HepG2 (cell line): ENCODE data around the gene PTPN18. TPM values are rescaled to one million over a fixed set of nuclear protein-coding genes. Genes with fewer than 3 reads are reported as not detected.
A peak's percentile ranks its signal among the peaks of the same experiment; 100 is the strongest.

Source experiments
- ATAC-seq: fragments of 200-7000 bp; cut with Tn5 transposase; 3 replicates; pipeline ENCODE4 v1.9.1; 2020; ENCODE audit warnings: mild to moderate bottlenecking, moderate library complexity
- BruUV-seq: library from RNA; stranded (reverse); fragments of 400-500 nt; replicated peaks from 2 replicates; lab custom pipeline; 2021; lab: Mats Ljungman, UMichigan
- CTCF ChIA-PET: fragments of 300-600 bp; formaldehyde crosslinking; extraction: SDS; loops from one replicate; lab custom pipeline; 2021; ENCODE audit warnings: low total read pairs, inconsistent platforms, low intra/inter-chr PET ratio; lab: Yijun Ruan, JAX
- POLR2A ChIA-PET: fragments of 350-600 bp; sonication (Branson Sonifier 250); formaldehyde crosslinking; loops from one replicate; lab custom pipeline; 2020; ENCODE audit warnings: antibody characterized with exemption, inconsistent platforms; lab: Yijun Ruan, JAX
- DNase-seq: peaks from one replicate; pipeline ENCODE4 v3.0.0-alpha.2; 2015; ENCODE audit warnings: low spot score
- FAIRE-seq: peaks from 3 replicates; lab custom pipeline; 2011; peaks lifted over from hg19 to GRCh38; lab: Jason Lieb, UNC
- H2AFZ ChIP-seq: one replicate; pipeline ENCODE4 v1.6.1; 2011; ENCODE audit warnings: low read length, inconsistent platforms
- H3K27ac ChIP-seq: fragments of 300-600 bp; 3 replicates; pipeline ENCODE4 v1.8.0; 2011; ENCODE audit warnings: mixed run types, mild to moderate bottlenecking, mixed read lengths, low read length, inconsistent platforms; ENCODE audit not compliant: insufficient read depth; ENCODE audit errors: extremely low read length
- H3K27me3 ChIP-seq, 2 experiments: fragments of 200-600 bp in 1 of 2; 2 replicates in 1 of 2; 3 replicates in 1 of 2; pipeline versions ENCODE4 v1.6.0 to v1.8.0; 2011; ENCODE audit warnings: low read length in 2 of 2, mild to moderate bottlenecking in 2 of 2, moderate library complexity in 2 of 2, inconsistent platforms in 1 of 2; ENCODE audit not compliant: insufficient read depth in 2 of 2, control insufficient read depth in 1 of 2
- H3K36me3 ChIP-seq, 2 experiments: fragments of 200-600 bp in 1 of 2; replicated peaks in 1 of 2; 2 replicates in 1 of 2; 3 replicates in 1 of 2; pipeline versions ENCODE4 v1.5.1 to v1.8.0; 2011; ENCODE audit warnings: low read length in 2 of 2, inconsistent platforms in 1 of 2; ENCODE audit not compliant: insufficient read depth in 2 of 2, control insufficient read depth in 1 of 2
- H3K4me1 ChIP-seq: 2 replicates; pipeline ENCODE4 v1.5.1; 2012; ENCODE audit warnings: low read length, inconsistent platforms; ENCODE audit not compliant: insufficient read depth
- H3K4me2 ChIP-seq: 2 replicates; pipeline ENCODE4 v1.6.0; 2011; ENCODE audit warnings: low read depth, low read length, inconsistent platforms
- H3K4me3 ChIP-seq, 3 experiments: fragments of 200-600 bp in 1 of 3; sonication (generic), shearing (Covaris generic) in 1 of 3; replicated peaks in 1 of 3; 2 replicates each; pipeline ENCODE4 v1.5.1; 2011 to 2016; ENCODE audit warnings: low read length in 3 of 3, inconsistent platforms in 2 of 3, low read depth in 2 of 3, mild to moderate bottlenecking in 2 of 3, control low read depth in 1 of 3, mixed read lengths in 1 of 3; ENCODE audit not compliant: insufficient read depth in 1 of 3
- H3K79me2 ChIP-seq: one replicate; pipeline ENCODE4 v1.6.1; 2011; ENCODE audit warnings: low read length, inconsistent platforms; ENCODE audit not compliant: insufficient read depth
- H3K9ac ChIP-seq: 2 replicates; pipeline ENCODE4 v1.6.0; 2011; ENCODE audit warnings: mild to moderate bottlenecking, low read depth, low read length, inconsistent platforms; ENCODE audit not compliant: insufficient read depth
- H3K9me3 ChIP-seq: 2 replicates; pipeline ENCODE4 v1.5.1; 2012; ENCODE audit warnings: mild to moderate bottlenecking, low read length
- H4K20me1 ChIP-seq: 2 replicates; pipeline ENCODE4 v1.6.0; 2011; ENCODE audit warnings: inconsistent platforms, mild to moderate bottlenecking, low read length, moderate library complexity; ENCODE audit not compliant: insufficient read depth
- ARNTL ChIP-seq: sonication (generic); formaldehyde crosslinking; IDR thresholded peaks from 2 replicates; pipeline ENCODE4 v1.4.0; 2020; ENCODE audit warnings: mild to moderate bottlenecking, missing genetic modification reagents
- CHCHD3 ChIP-seq: sonication (generic); formaldehyde crosslinking; IDR thresholded peaks from 2 replicates; pipeline ENCODE4 v1.8.0; 2022; ENCODE audit warnings: mild to moderate bottlenecking, missing genetic modification reagents, moderate library complexity
- JARID2 ChIP-seq: sonication (generic); formaldehyde crosslinking; IDR thresholded peaks from 2 replicates; pipeline ENCODE4 v1.8.1; 2023; ENCODE audit warnings: missing genetic modification reagents, inconsistent platforms; ENCODE audit not compliant: insufficient replicate concordance
- MEIS2 ChIP-seq: sonication (generic); formaldehyde crosslinking; IDR thresholded peaks from 2 replicates; pipeline ENCODE4 v1.9.0; 2021; ENCODE audit warnings: mild to moderate bottlenecking, missing genetic modification reagents
- PHF8 ChIP-seq: sonication (generic); formaldehyde crosslinking; IDR thresholded peaks from 2 replicates; pipeline ENCODE4 v1.5.0; 2020; ENCODE audit warnings: missing genetic modification reagents
- SAP130 ChIP-seq: IDR thresholded peaks from 2 replicates; pipeline ENCODE4 v1.6.1; 2016; ENCODE audit warnings: low read depth
- SP5 ChIP-seq: IDR thresholded peaks from 2 replicates; pipeline ENCODE4 v1.6.1; 2016; ENCODE audit warnings: low read depth, borderline replicate concordance
- TARDBP ChIP-seq: sonication (generic); formaldehyde crosslinking; IDR thresholded peaks from 2 replicates; pipeline ENCODE4 v1.8.0; 2022; ENCODE audit warnings: mild to moderate bottlenecking, missing genetic modification reagents
- TEAD3 ChIP-seq: optimal IDR thresholded peaks from 2 replicates; pipeline ENCODE3; 2016; ENCODE audit warnings: borderline replicate concordance
- ZMYM2 ChIP-seq: sonication (generic); formaldehyde crosslinking; IDR thresholded peaks from 2 replicates; pipeline ENCODE4 v1.8.0; 2022; ENCODE audit warnings: mild to moderate bottlenecking, missing genetic modification reagents
- ZMYM3 ChIP-seq: sonication (generic); formaldehyde crosslinking; IDR thresholded peaks from 2 replicates; pipeline ENCODE4 v1.5.1; 2020; ENCODE audit warnings: mild to moderate bottlenecking, missing genetic modification reagents
- ZNF367 ChIP-seq: sonication (generic); formaldehyde crosslinking; IDR thresholded peaks from 2 replicates; pipeline ENCODE4 v1.4.0; 2020; ENCODE audit warnings: missing genetic modification reagents, borderline replicate concordance
- ZNF430 ChIP-seq: sonication (generic); formaldehyde crosslinking; IDR thresholded peaks from 2 replicates; pipeline ENCODE4 v1.9.0; 2021; ENCODE audit warnings: mild to moderate bottlenecking, missing genetic modification reagents
- ZNF460 ChIP-seq: sonication (generic); formaldehyde crosslinking; IDR thresholded peaks from 2 replicates; pipeline ENCODE4 v1.5.1; 2020; ENCODE audit warnings: missing genetic modification reagents, mild to moderate bottlenecking, borderline replicate concordance
- ZSCAN12 ChIP-seq: sonication (generic); formaldehyde crosslinking; IDR thresholded peaks from 2 replicates; pipeline ENCODE4 v1.9.0; 2021; ENCODE audit warnings: mild to moderate bottlenecking, missing genetic modification reagents
- WGBS: methylation state at CpG from one replicate; pipeline ENCODE4 v1.1.6; 2017; ENCODE audit warnings: low lambda C conversion rate; 5-methylcytosine and 5-hydroxymethylcytosine counted together
- in situ Hi-C: cut with HindIII; loops from 2 replicates; pipeline ENCODE4 v1.10.0; 2017; ENCODE audit warnings: low pct_unique_long_range_greater_than_20kb; ENCODE audit not compliant: extremely low pct_ligation_motif_present
- intact Hi-C: fragments of 100-400 bp; cut with micrococcal nuclease; formaldehyde crosslinking; loops from one replicate; pipeline ENCODE4 v1.10.0; 2022; ENCODE audit not compliant: unreplicated experiment
- polyA plus RNA-seq, 8 experiments: library from polyadenylated mRNA; depleted of rRNA in 3 of 8; stranded (reverse) in 7 of 8; unstranded in 1 of 8; fragments of >200 nt; fragmentation: Illumina TruSeq in 4 of 8; extraction: Trizol in 4 of 8; gene quantifications; 2 replicates each; pipeline versions ENCODE4 v1.2.1 to v1.2.3, GENCODE V29; 2011 to 2016; ENCODE audit warnings: low read depth in 4 of 8, missing spikeins in 1 of 8, mixed read lengths in 1 of 8; ENCODE audit not compliant: insufficient read depth in 1 of 8
- total RNA-seq, 5 experiments: library from RNA; depleted of rRNA; stranded (reverse); fragments of >200 nt; fragmentation: Illumina TruSeq; extraction: Trizol; gene quantifications; 2 replicates each; pipeline ENCODE4 v1.2.3, GENCODE V29; 2016; ENCODE audit warnings: low read depth in 1 of 5
- TF ChIP-seq, protein P1 (sequence below): sonication (generic); formaldehyde crosslinking; IDR thresholded peaks from 2 replicates; pipeline ENCODE4 v1.5.1; 2020; ENCODE audit warnings: missing genetic modification reagents, mild to moderate bottlenecking, borderline replicate concordance
- TF ChIP-seq, protein P2 (sequence below): sonication (generic); formaldehyde crosslinking; IDR thresholded peaks from 2 replicates; pipeline ENCODE4 v1.8.1; 2023; ENCODE audit warnings: mild to moderate bottlenecking, missing genetic modification reagents
- TF ChIP-seq, protein P3 (sequence below): IDR thresholded peaks from 2 replicates; pipeline ENCODE4 v1.6.1; 2012; ENCODE audit warnings: inconsistent platforms
- TF ChIP-seq, protein P4 (sequence below): sonication (generic); formaldehyde crosslinking; IDR thresholded peaks from 2 replicates; pipeline ENCODE4 v1.5.0; 2020; ENCODE audit warnings: mild to moderate bottlenecking, missing genetic modification reagents

Gene PTPN18
- total and polyA plus RNA-seq, 2 of the 13 experiments (the other 11 are each of a cell fraction or from before 2014, with no cell fraction given) = 14.8 to 39.6 TPM

DNA sequence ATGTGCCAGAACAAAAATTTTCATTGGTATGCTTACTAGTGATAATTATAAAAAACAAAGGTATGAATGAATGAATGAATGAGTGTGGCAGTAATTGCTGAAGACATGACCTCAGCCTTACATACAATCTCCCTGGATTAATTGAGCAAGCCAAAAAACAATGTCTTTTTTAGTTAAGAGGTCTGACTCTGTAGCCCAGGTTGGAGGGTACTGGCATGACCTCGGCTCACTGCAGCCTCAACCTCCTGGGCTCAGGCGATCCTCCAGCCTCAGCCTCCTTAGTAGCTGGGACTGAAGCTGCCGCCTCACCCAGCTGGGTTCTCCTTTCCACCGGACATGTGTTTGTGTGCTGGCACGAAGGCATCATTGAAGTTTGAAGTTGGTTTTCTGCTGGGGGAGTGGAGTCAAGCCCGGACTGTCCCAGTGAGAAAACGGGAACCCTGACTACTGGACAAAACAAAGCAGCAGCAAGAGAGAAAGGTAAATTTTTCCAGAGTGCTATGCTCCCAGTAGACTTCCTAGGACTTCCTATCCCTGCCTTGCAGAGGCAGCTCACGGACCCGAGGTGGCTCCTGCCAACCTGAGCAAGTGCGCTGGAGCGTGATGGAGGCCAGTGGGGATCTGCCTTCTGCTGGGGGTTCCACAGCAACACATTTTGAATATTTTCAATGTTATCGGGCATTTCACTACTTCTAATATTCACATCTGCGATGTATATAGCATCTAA lies 19.5 kb upstream of the PTPN18 start:
- peak overlapping the region; percentile 25 for H3K9ac ChIP-seq
- in situ Hi-C loops = loop anchor here (10.0 kb wide), 2 partner anchors 182 to 402 kb away; no protein-coding TSS in a partner anchor
- no peak for FAIRE-seq
- intact Hi-C loops = loop anchor here (2.0 kb wide), 1 partner anchor 54 kb away; no protein-coding TSS in a partner anchor
- H3K79me2 ChIP-seq = peaks cover 3% of the 10 kb centered on the region
- H3K4me2 ChIP-seq = peak overlapping the region; percentile 93
- H3K4me1 ChIP-seq = peaks cover 52% of the 10 kb centered on the region
- ChIA-PET CTCF (no interaction called here), POLR2A (interaction anchor here (0.7 to 2.5 kb wide), 6 partner anchors 12 to 155 kb away, joined by 3 to 13 read pairs (median 4); partner anchors contain the start of genes PTPN18 and SMPD4)
- DNase-seq = peak; percentile 32
- H3K27ac ChIP-seq = no peak overlapping the region
- BruUV-seq = no TSS peak
- peak; percentile 49 for ATAC-seq
- H2AFZ ChIP-seq = peak overlapping the region; percentile 89
- H3K4me3 ChIP-seq = peak overlapping the region; percentile 47 to 76 (median 67)
- H4K20me1 ChIP-seq = no peaks in the 10 kb centered on the region
- peaks cover 0 to 5% of the 10 kb centered on the region in 2 experiments; a peak in 4 of 5 replicates for H3K36me3 ChIP-seq
- H3K9me3 ChIP-seq = no peaks in the 10 kb centered on the region
- WGBS = 39% methylated on average over 13 of the region's 13 CpGs
- peaks cover 0 to 12% of the 10 kb centered on the region in 2 experiments; a peak in 2 of 5 replicates for H3K27me3 ChIP-seq
- TF ChIP-seq ZNF367 (CRISPR knock-in tag) (0 out of 2 replicates have a peak, but pooled peaks have one; percentile 31), MEIS2 (CRISPR knock-in tag) (peak; percentile 25; the same call in 1 of the 2 replicates), ZNF430 (peak; percentile 16), ZNF460 (CRISPR knock-in tag) (no peak), ZMYM3 (CRISPR knock-in tag) (peak; percentile 79), PHF8 (CRISPR knock-in tag) (0 out of 2 replicates have a peak, but pooled peaks have one; percentile 2), ARNTL (0 out of 2 replicates have a peak, but pooled peaks have one; percentile 23), JARID2 (CRISPR knock-in tag) (peak; percentile 12), TEAD3 (CRISPR knock-in tag) (peak; percentile 9), ZMYM2 (peak; percentile 38; the same call in 1 of the 2 replicates), SAP130 (CRISPR knock-in tag) (no peak), TARDBP (CRISPR knock-in tag) (0 out of 2 replicates have a peak, but pooled peaks have one; percentile 9), CHCHD3 (CRISPR knock-in tag) (0 out of 2 replicates have a peak, but pooled peaks have one; percentile 5), SP5 (CRISPR knock-in tag) (no peak), ZSCAN12 (CRISPR knock-in tag) (no peak)
- TF ChIP-seq, protein P1, sequence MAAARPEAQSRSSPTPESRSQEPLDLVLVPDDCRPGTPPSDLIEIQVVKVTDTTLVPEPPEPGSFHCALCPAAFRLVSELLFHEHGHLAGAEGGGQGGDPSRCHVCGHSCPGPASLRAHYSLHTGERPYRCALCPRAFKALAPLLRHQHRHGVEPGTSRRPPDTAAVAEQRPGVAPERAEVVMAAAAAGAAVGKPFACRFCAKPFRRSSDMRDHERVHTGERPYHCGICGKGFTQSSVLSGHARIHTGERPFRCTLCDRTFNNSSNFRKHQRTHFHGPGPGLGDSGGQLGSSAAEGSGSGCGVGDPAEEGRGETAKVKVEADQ = 0 out of 2 replicates have a peak, but pooled peaks have one; percentile 42
- TF ChIP-seq, protein P2, sequence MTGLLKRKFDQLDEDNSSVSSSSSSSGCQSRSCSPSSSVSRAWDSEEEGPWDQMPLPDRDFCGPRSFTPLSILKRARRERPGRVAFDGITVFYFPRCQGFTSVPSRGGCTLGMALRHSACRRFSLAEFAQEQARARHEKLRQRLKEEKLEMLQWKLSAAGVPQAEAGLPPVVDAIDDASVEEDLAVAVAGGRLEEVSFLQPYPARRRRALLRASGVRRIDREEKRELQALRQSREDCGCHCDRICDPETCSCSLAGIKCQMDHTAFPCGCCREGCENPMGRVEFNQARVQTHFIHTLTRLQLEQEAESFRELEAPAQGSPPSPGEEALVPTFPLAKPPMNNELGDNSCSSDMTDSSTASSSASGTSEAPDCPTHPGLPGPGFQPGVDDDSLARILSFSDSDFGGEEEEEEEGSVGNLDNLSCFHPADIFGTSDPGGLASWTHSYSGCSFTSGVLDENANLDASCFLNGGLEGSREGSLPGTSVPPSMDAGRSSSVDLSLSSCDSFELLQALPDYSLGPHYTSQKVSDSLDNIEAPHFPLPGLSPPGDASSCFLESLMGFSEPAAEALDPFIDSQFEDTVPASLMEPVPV (CRISPR knock-in tag) = 0 out of 2 replicates have a peak, but pooled peaks have one; percentile 72
- TF ChIP-seq, protein P3, sequence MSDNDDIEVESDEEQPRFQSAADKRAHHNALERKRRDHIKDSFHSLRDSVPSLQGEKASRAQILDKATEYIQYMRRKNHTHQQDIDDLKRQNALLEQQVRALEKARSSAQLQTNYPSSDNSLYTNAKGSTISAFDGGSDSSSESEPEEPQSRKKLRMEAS = peak; percentile 31; the same call in 1 of the 2 replicates
- TF ChIP-seq, protein P4, sequence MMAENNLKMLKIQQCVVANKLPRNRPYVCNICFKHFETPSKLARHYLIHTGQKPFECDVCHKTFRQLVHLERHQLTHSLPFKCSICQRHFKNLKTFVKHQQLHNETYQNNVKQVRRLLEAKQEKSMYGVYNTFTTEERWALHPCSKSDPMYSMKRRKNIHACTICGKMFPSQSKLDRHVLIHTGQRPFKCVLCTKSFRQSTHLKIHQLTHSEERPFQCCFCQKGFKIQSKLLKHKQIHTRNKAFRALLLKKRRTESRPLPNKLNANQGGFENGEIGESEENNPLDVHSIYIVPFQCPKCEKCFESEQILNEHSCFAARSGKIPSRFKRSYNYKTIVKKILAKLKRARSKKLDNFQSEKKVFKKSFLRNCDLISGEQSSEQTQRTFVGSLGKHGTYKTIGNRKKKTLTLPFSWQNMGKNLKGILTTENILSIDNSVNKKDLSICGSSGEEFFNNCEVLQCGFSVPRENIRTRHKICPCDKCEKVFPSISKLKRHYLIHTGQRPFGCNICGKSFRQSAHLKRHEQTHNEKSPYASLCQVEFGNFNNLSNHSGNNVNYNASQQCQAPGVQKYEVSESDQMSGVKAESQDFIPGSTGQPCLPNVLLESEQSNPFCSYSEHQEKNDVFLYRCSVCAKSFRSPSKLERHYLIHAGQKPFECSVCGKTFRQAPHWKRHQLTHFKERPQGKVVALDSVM (CRISPR knock-in tag) = peak; percentile 98
